ENCODE results near the gene PADI1. TPM values are rescaled to one million over a fixed set of nuclear protein-coding genes. Genes with fewer than 3 reads are reported as not detected.

PADI1 gene
- total RNA-seq, 1 experiment from 2014 or later, result 0.37 TPM

- peaks cover 0 to 12% of the 10 kb centered on the region in 2 experiments; a peak in 2 of 4 replicates for H3K4me1 ChIP-seq (ENCODE audit: control insufficient read depth in 1 of 2, insufficient read depth in 2 of 2, low read length in 2 of 2)
- no peaks in the 10 kb centered on the region for H3K27me3 ChIP-seq (ENCODE audit: insufficient read depth, low read length)
- H3K4me2 ChIP-seq (ENCODE audit: low read length), result no peak overlapping the region
- no peak overlapping the region for H3K4me3 ChIP-seq (replicated peaks in 1 of 2; ENCODE audit: low read depth in 1 of 2, low read length in 2 of 2)
- no peaks in the 10 kb centered on the region for H3K9me2 ChIP-seq (ENCODE audit: insufficient read depth)
- H3K27ac ChIP-seq (ENCODE audit: low read depth, low read length), result no peak overlapping the region
- ATAC-seq (no peak), DNase-seq (ENCODE audit: low read depth, low spot score) (no peak)
- H4K20me1 ChIP-seq (ENCODE audit: insufficient read depth), result no peaks in the 10 kb centered on the region
- no peaks in the 10 kb centered on the region for H3K36me3 ChIP-seq (ENCODE audit: control insufficient read depth in 1 of 2, insufficient read depth in 2 of 2, low read length in 2 of 2)
- H3K9ac ChIP-seq (ENCODE audit: low read length), result no peak overlapping the region
- POLR2A ChIA-PET, result no interaction called here
- CTCF ChIA-PET, result interaction anchor here (1.0 to 1.3 kb wide), 4 partner anchors 9 to 24 kb away, joined by 3 to 6 read pairs (median 6); partner anchors contain the start of gene PADI3
- no TSS peak for BruUV-seq (replicated peaks)
- H3K79me2 ChIP-seq (ENCODE audit: insufficient read depth, low read length), result no peaks in the 10 kb centered on the region
- no peak for TF ChIP-seq ZBTB33 (IDR thresholded peaks at IDR 0.05; ENCODE audit: extremely low read depth, insufficient replicate concordance, low read length)
- H2AFZ ChIP-seq (ENCODE audit: low read depth, low read length, poor library complexity, severe bottlenecking), result no peak overlapping the region
- intact Hi-C loops (cut with micrococcal nuclease), result loop anchor here (5.0 kb wide), 1 partner anchor 211 kb away; no protein-coding TSS in a partner anchor
- H3K9me3 ChIP-seq (ENCODE audit: control insufficient read depth in 1 of 2, insufficient read depth in 1 of 2, low read depth in 1 of 2, low read length in 2 of 2), result no peaks in the 10 kb centered on the region
- RAD21 ChIA-PET (ENCODE audit: low non-redundant PET in 1 of 2, low total read pairs in 2 of 2, uncharacterized antibody in 2 of 2, unreplicated experiment in 2 of 2), result interaction anchor here in 1 of 2 experiments (0.5 to 1.1 kb wide), 3 partner anchors 33 to 148 kb away, joined by 3 to 4 read pairs (median 3); no protein-coding TSS in a partner anchor
Observed at GRCh38 chr1:17273096-17273495, 68.2 kb downstream of the PADI1 start.

- no peaks in the 10 kb centered on the region for H3K9me3 ChIP-seq (ENCODE audit: control insufficient read depth in 1 of 2, insufficient read depth in 1 of 2, low read depth in 1 of 2, low read length in 2 of 2)
- peak overlapping the region; percentile 45 for H3K4me2 ChIP-seq (ENCODE audit: low read length)
- DNase-seq (ENCODE audit: low read depth, low spot score) (peak; percentile 42), ATAC-seq (peak; percentile 98)
- no peaks in the 10 kb centered on the region for H3K79me2 ChIP-seq (ENCODE audit: insufficient read depth, low read length)
- no peak overlapping the region for H3K9ac ChIP-seq (ENCODE audit: low read length)
- H2AFZ ChIP-seq (ENCODE audit: low read depth, low read length, poor library complexity, severe bottlenecking), result peak overlapping the region; percentile 71
- ChIA-PET RAD21 (ENCODE audit: low non-redundant PET in 1 of 2, low total read pairs in 2 of 2, uncharacterized antibody in 2 of 2, unreplicated experiment in 2 of 2) (interaction anchor here in 1 of 2 experiments (1.0 kb wide), 1 partner anchor 37 kb away, joined by 3 read pairs; no protein-coding TSS in a partner anchor), CTCF (interaction anchor here (0.5 to 1.4 kb wide), 12 partner anchors 11 to 170 kb away, joined by 3 to 6 read pairs (median 3); partner anchors contain the start of gene PADI3), POLR2A (no interaction called here)
- no peak overlapping the region for H3K4me3 ChIP-seq (replicated peaks in 1 of 2; ENCODE audit: low read depth in 1 of 2, low read length in 2 of 2)
- no peaks in the 10 kb centered on the region for H3K36me3 ChIP-seq (ENCODE audit: control insufficient read depth in 1 of 2, insufficient read depth in 2 of 2, low read length in 2 of 2)
- H4K20me1 ChIP-seq (ENCODE audit: insufficient read depth), result no peaks in the 10 kb centered on the region
- H3K4me1 ChIP-seq (ENCODE audit: control insufficient read depth in 1 of 2, insufficient read depth in 2 of 2, low read length in 2 of 2), result peaks cover 0 to 12% of the 10 kb centered on the region in 2 experiments; a peak in 2 of 4 replicates
- BruUV-seq (replicated peaks), result no TSS peak
- no peaks in the 10 kb centered on the region for H3K27me3 ChIP-seq (ENCODE audit: insufficient read depth, low read length)
- intact Hi-C loops (cut with micrococcal nuclease), result loop anchor here (1.0 to 5.0 kb wide), 3 partner anchors 37 to 212 kb away; no protein-coding TSS in a partner anchor
- no peaks in the 10 kb centered on the region for H3K9me2 ChIP-seq (ENCODE audit: insufficient read depth)
- TF ChIP-seq CTCF (IDR thresholded peaks at IDR 0.05 in 2 of 3, conservative IDR thresholded peaks at IDR 0.05 in 1 of 3; ENCODE audit: borderline replicate concordance in 1 of 3, insufficient read depth in 1 of 3, low read depth in 2 of 3, low read length in 2 of 3), result peak; percentile 77 to 97 (median 89)
- peak; percentile 86 for TF ChIP-seq RAD21 (IDR thresholded peaks at IDR 0.05; ENCODE audit: low read depth)
- peak; percentile 50 for TF ChIP-seq YY1 (IDR thresholded peaks at IDR 0.05; ENCODE audit: extremely low read depth, insufficient replicate concordance, low read depth, low read length)
- no peak for TF ChIP-seq ELF1 (IDR thresholded peaks at IDR 0.05; ENCODE audit: borderline replicate concordance, low read depth)
- H3K27ac ChIP-seq (ENCODE audit: low read depth, low read length), result no peak overlapping the region
Observed at GRCh38 chr1:17274186-17275170, 69.5 kb downstream of the PADI1 start.
